IMR-90 (cell line): ENCODE measurements around the gene ADARB2. TPM values are rescaled to one million over a fixed set of nuclear protein-coding genes. Genes with fewer than 3 reads are reported as not detected.

Experiments
- ATAC-seq: fragments of 200-7000 bp; cut with Tn5 transposase; 2 replicates; pipeline ENCODE4 v1.9.1; 2020; ENCODE audit warnings: low read depth, mild to moderate bottlenecking, moderate library complexity
- BruUV-seq: library from RNA; stranded (reverse); fragments of 400-500 nt; replicated peaks from 2 replicates; lab custom pipeline; 2021; lab: Mats Ljungman, UMichigan
- CTCF ChIA-PET: fragments of 300-600 bp; formaldehyde crosslinking; extraction: SDS; loops from one replicate; lab custom pipeline; 2021; ENCODE audit warnings: antibody characterized with exemption; lab: Yijun Ruan, JAX
- POLR2A ChIA-PET: fragments of 300-600 bp; sonication (Branson Sonifier 250); formaldehyde crosslinking; loops from one replicate; lab custom pipeline; 2022; ENCODE audit warnings: antibody characterized with exemption; ENCODE audit not compliant: unreplicated experiment; lab: Charles Lee
- DNase-seq: peaks from one replicate; pipeline ENCODE4 v3.0.0; 2013
- H2AFZ ChIP-seq: replicated peaks from 2 replicates; pipeline ENCODE3; 2013; ENCODE audit warnings: low read length, mild to moderate bottlenecking; ENCODE audit not compliant: poor library complexity
- H2AK5ac ChIP-seq: 2 replicates; pipeline ENCODE4 v1.6.1; 2013; ENCODE audit warnings: low read depth, low read length, inconsistent platforms
- H2AK9ac ChIP-seq: replicated peaks from 2 replicates; pipeline ENCODE3; 2013; ENCODE audit warnings: mild to moderate bottlenecking, low read depth, low read length, moderate library complexity; ENCODE audit not compliant: poor library complexity
- H2BK120ac ChIP-seq: 2 replicates; pipeline ENCODE4 v1.6.1; 2013; ENCODE audit warnings: low read depth, low read length, inconsistent platforms
- H2BK15ac ChIP-seq: 3 replicates; pipeline ENCODE4 v1.6.1; 2013; ENCODE audit warnings: low read depth, low read length, inconsistent platforms
- H2BK20ac ChIP-seq: 2 replicates; pipeline ENCODE4 v1.6.1; 2013; ENCODE audit warnings: low read depth, mild to moderate bottlenecking, inconsistent platforms, low read length, moderate library complexity
- H2BK5ac ChIP-seq: 2 replicates; pipeline ENCODE4 v1.6.1; 2013; ENCODE audit warnings: mild to moderate bottlenecking, low read depth, low read length, inconsistent platforms; ENCODE audit not compliant: poor library complexity, severe bottlenecking
- H3K14ac ChIP-seq: replicated peaks from 2 replicates; pipeline ENCODE4 v1.6.1; 2013; ENCODE audit warnings: low read depth, low read length, inconsistent platforms
- H3K18ac ChIP-seq: 2 replicates; pipeline ENCODE4 v1.6.1; 2013; ENCODE audit warnings: low read depth, low read length, control low read depth
- H3K23ac ChIP-seq: 2 replicates; pipeline ENCODE4 v1.6.1; 2013; ENCODE audit warnings: low read depth, low read length, inconsistent platforms
- H3K27ac ChIP-seq: 2 replicates; pipeline ENCODE4 v1.5.1; 2013; ENCODE audit warnings: mild to moderate bottlenecking, control low read depth, low read length; ENCODE audit not compliant: insufficient read depth
- H3K27me3 ChIP-seq: 2 replicates; pipeline ENCODE4 v1.6.1; 2013; ENCODE audit warnings: low read length; ENCODE audit not compliant: control insufficient read depth, insufficient read depth
- H3K36me3 ChIP-seq: 2 replicates; pipeline ENCODE4 v1.6.1; 2013; ENCODE audit warnings: low read length, mixed read lengths; ENCODE audit not compliant: control insufficient read depth, insufficient read depth
- H3K4ac ChIP-seq: 2 replicates; pipeline ENCODE4 v1.6.1; 2013; ENCODE audit warnings: low read depth, low read length, inconsistent platforms
- H3K4me1 ChIP-seq: 2 replicates; pipeline ENCODE4 v1.6.1; 2013; ENCODE audit warnings: low read length, mixed read lengths; ENCODE audit not compliant: control insufficient read depth, insufficient read depth
- H3K4me2 ChIP-seq: 2 replicates; pipeline ENCODE4 v1.6.1; 2013; ENCODE audit warnings: low read depth, mild to moderate bottlenecking, control low read depth, low read length, moderate library complexity
- H3K4me3 ChIP-seq: 2 replicates; pipeline ENCODE4 v1.5.1; 2013; ENCODE audit warnings: low read depth, mild to moderate bottlenecking, control low read depth, low read length, moderate library complexity; ENCODE audit not compliant: insufficient read depth
- H3K56ac ChIP-seq: 2 replicates; pipeline ENCODE4 v1.6.1; 2013; ENCODE audit warnings: low read length, inconsistent platforms; ENCODE audit not compliant: insufficient read depth; ENCODE audit errors: extremely low read depth
- H3K79me1 ChIP-seq, 2 experiments: 2 replicates each; pipeline ENCODE4 v1.6.1; 2013; ENCODE audit warnings: low read length in 2 of 2, inconsistent platforms in 1 of 2, low read depth in 1 of 2
- H3K9ac ChIP-seq: 2 replicates; pipeline ENCODE4 v1.6.1; 2013; ENCODE audit warnings: low read depth, low read length, control low read depth
- H3K9me1 ChIP-seq: 2 replicates; pipeline ENCODE4 v1.6.1; 2013; ENCODE audit warnings: low read length, inconsistent platforms; ENCODE audit not compliant: insufficient read depth
- H3K9me3 ChIP-seq: 2 replicates; pipeline ENCODE4 v1.6.1; 2013; ENCODE audit warnings: low read length; ENCODE audit not compliant: control insufficient read depth, insufficient read depth
- H4K20me1 ChIP-seq: 2 replicates; pipeline ENCODE4 v1.6.1; 2013; ENCODE audit warnings: low read length, inconsistent platforms; ENCODE audit not compliant: insufficient read depth
- H4K5ac ChIP-seq: 2 replicates; pipeline ENCODE4 v1.6.1; 2013; ENCODE audit warnings: mild to moderate bottlenecking, low read depth, low read length, control low read depth
- H4K8ac ChIP-seq, 2 experiments: 2 replicates each; pipeline ENCODE4 v1.6.1; 2013; ENCODE audit warnings: low read depth in 2 of 2, low read length in 2 of 2, control low read depth in 1 of 2, inconsistent platforms in 1 of 2
- H4K91ac ChIP-seq: 2 replicates; pipeline ENCODE4 v1.6.1; 2013; ENCODE audit warnings: low read depth, low read length, inconsistent platforms; ENCODE audit not compliant: insufficient read depth
- BHLHE40 ChIP-seq: fragments of 150-350 bp; IDR thresholded peaks from 2 replicates; pipeline ENCODE4 v1.6.1; 2016; ENCODE audit warnings: mild to moderate bottlenecking, low read depth, low read length
- CHD1 ChIP-seq: IDR thresholded peaks from 2 replicates; pipeline ENCODE4 v1.6.1; 2012; ENCODE audit warnings: low read depth, low read length, improper control_type of control experiment
- CTCF ChIP-seq: conservative IDR thresholded peaks from 2 replicates; pipeline ENCODE4 v1.5.1; 2012; ENCODE audit warnings: mild to moderate bottlenecking, low read depth, low read length, improper control_type of control experiment
- FOS ChIP-seq: fragments of 150-350 bp; IDR thresholded peaks from 2 replicates; pipeline ENCODE4 v1.6.1; 2016; ENCODE audit warnings: low read depth, low read length
- MAFK ChIP-seq: IDR thresholded peaks from 2 replicates; pipeline ENCODE4 v1.6.1; 2012; ENCODE audit warnings: low read depth, low read length, improper control_type of control experiment
- MAZ ChIP-seq: IDR thresholded peaks from 2 replicates; pipeline ENCODE4 v1.6.1; 2012; ENCODE audit warnings: low read depth, mild to moderate bottlenecking, low read length, improper control_type of control experiment, moderate library complexity, borderline replicate concordance
- MXI1 ChIP-seq: IDR thresholded peaks from 2 replicates; pipeline ENCODE4 v1.6.1; 2012; ENCODE audit warnings: low read depth, mild to moderate bottlenecking, low read length, moderate library complexity, borderline replicate concordance
- NFE2L2 ChIP-seq: fragments of 150-350 bp; IDR thresholded peaks from 2 replicates; pipeline ENCODE4 v1.6.1; 2016; ENCODE audit warnings: low read depth, mild to moderate bottlenecking, low read length
- POLR2A ChIP-seq: IDR thresholded peaks from 2 replicates; pipeline ENCODE4 v1.6.1; 2012; ENCODE audit warnings: mild to moderate bottlenecking, low read depth, low read length
- RAD21 ChIP-seq: IDR thresholded peaks from 2 replicates; pipeline ENCODE4 v1.6.1; 2012; ENCODE audit warnings: low read length, improper control_type of control experiment
- RCOR1 ChIP-seq: IDR thresholded peaks from 2 replicates; pipeline ENCODE4 v1.6.1; 2012; ENCODE audit warnings: mild to moderate bottlenecking, low read length, improper control_type of control experiment; ENCODE audit not compliant: insufficient replicate concordance
- RFX5 ChIP-seq: IDR thresholded peaks from 2 replicates; pipeline ENCODE4 v1.8.0; 2012; ENCODE audit warnings: low read depth, mild to moderate bottlenecking, low read length, moderate library complexity
- SMC3 ChIP-seq: fragments of 150-350 bp; IDR thresholded peaks from 2 replicates; pipeline ENCODE4 v1.6.1; 2016; ENCODE audit warnings: low read depth, mild to moderate bottlenecking, antibody characterized with exemption, low read length, moderate library complexity
- USF2 ChIP-seq: fragments of 150-350 bp; IDR thresholded peaks from 2 replicates; pipeline ENCODE4 v1.6.1; 2017; ENCODE audit warnings: mild to moderate bottlenecking, antibody characterized with exemption, low read length, low read depth
- WGBS, 2 experiments: methylation state at CpG; one replicate each; pipeline versions ENCODE4 v1.1.5 to v1.1.7; 2013; ENCODE audit warnings: missing lambda C conversion rate in 2 of 2; ENCODE audit not compliant: insufficient read length in 1 of 2; ENCODE audit errors: extremely low coverage in 2 of 2; 5-methylcytosine and 5-hydroxymethylcytosine counted together
- dilution Hi-C: fragments of 300-500 bp; cut with HindIII; formaldehyde crosslinking; loops from one replicate; pipeline ENCODE4 v1.14.3; 2018; ENCODE audit warnings: low sequenced_read_pairs; ENCODE audit not compliant: unreplicated experiment
- in situ Hi-C: fragments of 300-500 bp; cut with MboI; formaldehyde crosslinking; loops from 3 replicates; pipeline ENCODE4 v1.14.3; 2019; ENCODE audit warnings: low sequenced_read_pairs, inconsistent platforms, mixed read lengths
- intact Hi-C: fragments of 100-400 bp; cut with micrococcal nuclease; formaldehyde crosslinking; loops from 2 replicates; pipeline ENCODE4 v1.10.0; 2022
- polyA plus RNA-seq, 3 experiments: library from polyadenylated mRNA; depleted of rRNA; stranded (reverse); fragments of >200 nt; gene quantifications; 2 replicates each; pipeline ENCODE4 v1.2.3, GENCODE V29; 2012; ENCODE audit warnings: low replicate concordance in 1 of 3
- total RNA-seq: library from RNA; depleted of rRNA; stranded (reverse); fragments of >200 nt; gene quantifications from 2 replicates; pipeline ENCODE4 v1.2.3, GENCODE V29; 2012

Gene ADARB2
- total and polyA plus RNA-seq, 2 of the 4 experiments (the other 2 are of a cell fraction) = not detected

- no peak for TF ChIP-seq RCOR1
Observed at GRCh38 chr10:1367938-1368841, 369.1 kb downstream of the ADARB2 start (continued).

- Histone ChIP-seq H3K4me3 (no peak overlapping the region), H4K5ac (no peak overlapping the region), H3K9me3 (peaks cover 48% of the 10 kb centered on the region), H2BK5ac (no peak overlapping the region), H3K14ac (no peak overlapping the region), H3K36me3 (no peaks in the 10 kb centered on the region), H4K20me1 (no peaks in the 10 kb centered on the region), H3K18ac (no peak overlapping the region), H3K9me1 (no peaks in the 10 kb centered on the region), H3K27ac (no peak overlapping the region), H4K91ac (no peak overlapping the region), H2AK5ac (no peak overlapping the region), H3K4ac (no peak overlapping the region), H3K4me1 (no peaks in the 10 kb centered on the region), H2BK20ac (no peak overlapping the region), H3K23ac (no peak overlapping the region), H3K4me2 (no peak overlapping the region), H3K27me3 (no peaks in the 10 kb centered on the region), H3K56ac (no peak overlapping the region), H2BK15ac (no peak overlapping the region), H3K9ac (no peak overlapping the region), H2AFZ (no peak overlapping the region), H2BK120ac (no peak overlapping the region), H2AK9ac (no peak overlapping the region), H4K8ac (no peak overlapping the region), H3K79me1 (no peaks in the 10 kb centered on the region)
- ChIA-PET POLR2A (no interaction called here), CTCF (no interaction called here)
- no CpG with 5 or more reads among the region's 15 CpGs for WGBS, 2 experiments
- dilution Hi-C loops (no loop called here), in situ Hi-C loops (no loop called here), intact Hi-C loops (no loop called here)
- no peak for ATAC-seq
- BruUV-seq = no TSS peak
- DNase-seq = no peak
- no peak for TF ChIP-seq MAZ
- no peak for TF ChIP-seq CHD1
- TF ChIP-seq FOS = no peak
- no peak for TF ChIP-seq SMC3
- TF ChIP-seq USF2 = no peak
- TF ChIP-seq RCOR1 = no peak
- no peak for TF ChIP-seq CTCF
- no peak for TF ChIP-seq BHLHE40
- no peak for TF ChIP-seq MXI1
- TF ChIP-seq POLR2A = no peak
- TF ChIP-seq NFE2L2 = no peak
- TF ChIP-seq RAD21 = no peak
- TF ChIP-seq RFX5 = no peak
- TF ChIP-seq MAFK = no peak
Observed at GRCh38 chr10:1366811-1367425, 370.4 kb downstream of the ADARB2 start.
